AG04450 (cell line): ENCODE data around the gene KLHL21. TPM values are rescaled to one million over a fixed set of nuclear protein-coding genes. Genes with fewer than 3 reads are reported as not detected.

Source experiments
- CTCF ChIA-PET: fragments of 300-600, 350-600 bp; formaldehyde crosslinking; extraction: SDS; loops from one replicate; lab custom pipeline; 2022; ENCODE audit warnings: antibody characterized with exemption, inconsistent platforms; lab: Charles Lee
- POLR2A ChIA-PET: fragments of 350-600 bp; formaldehyde crosslinking; extraction: SDS; loops from one replicate; lab custom pipeline; 2021; ENCODE audit warnings: antibody characterized with exemption, inconsistent platforms; lab: Yijun Ruan, JAX
- DNase-seq: peaks from one replicate; pipeline ENCODE4 v3.0.0-alpha.2; 2011; ENCODE audit warnings: low read depth, low spot score
- H3K27ac ChIP-seq: one replicate; pipeline ENCODE4 v1.5.1; 2012; ENCODE audit warnings: low read depth, low read length, control low read depth
- H3K27me3 ChIP-seq: one replicate; pipeline ENCODE4 v1.6.0; 2012; ENCODE audit warnings: low read length; ENCODE audit not compliant: control insufficient read depth, insufficient read depth
- H3K4me3 ChIP-seq: 2 replicates; pipeline ENCODE4 v1.5.1; 2011; ENCODE audit warnings: mild to moderate bottlenecking, low read depth, low read length, control low read depth
- H3K9me3 ChIP-seq: 2 replicates; pipeline ENCODE4 v1.5.1; 2012; ENCODE audit warnings: low read length; ENCODE audit not compliant: control insufficient read depth, insufficient read depth
- CTCF ChIP-seq: IDR thresholded peaks from 2 replicates; pipeline ENCODE4 v1.5.1; 2011; ENCODE audit warnings: low read depth, low read length, control low read depth, inconsistent platforms
- polyA plus RNA-seq: library from polyadenylated mRNA; depleted of rRNA; stranded (reverse); fragments of >200 nt; gene quantifications from 2 replicates; pipeline ENCODE4 v1.2.3, GENCODE V29; 2011

KLHL21 gene
- polyA plus RNA-seq, 1 experiment, result 11.7 TPM

DNA sequence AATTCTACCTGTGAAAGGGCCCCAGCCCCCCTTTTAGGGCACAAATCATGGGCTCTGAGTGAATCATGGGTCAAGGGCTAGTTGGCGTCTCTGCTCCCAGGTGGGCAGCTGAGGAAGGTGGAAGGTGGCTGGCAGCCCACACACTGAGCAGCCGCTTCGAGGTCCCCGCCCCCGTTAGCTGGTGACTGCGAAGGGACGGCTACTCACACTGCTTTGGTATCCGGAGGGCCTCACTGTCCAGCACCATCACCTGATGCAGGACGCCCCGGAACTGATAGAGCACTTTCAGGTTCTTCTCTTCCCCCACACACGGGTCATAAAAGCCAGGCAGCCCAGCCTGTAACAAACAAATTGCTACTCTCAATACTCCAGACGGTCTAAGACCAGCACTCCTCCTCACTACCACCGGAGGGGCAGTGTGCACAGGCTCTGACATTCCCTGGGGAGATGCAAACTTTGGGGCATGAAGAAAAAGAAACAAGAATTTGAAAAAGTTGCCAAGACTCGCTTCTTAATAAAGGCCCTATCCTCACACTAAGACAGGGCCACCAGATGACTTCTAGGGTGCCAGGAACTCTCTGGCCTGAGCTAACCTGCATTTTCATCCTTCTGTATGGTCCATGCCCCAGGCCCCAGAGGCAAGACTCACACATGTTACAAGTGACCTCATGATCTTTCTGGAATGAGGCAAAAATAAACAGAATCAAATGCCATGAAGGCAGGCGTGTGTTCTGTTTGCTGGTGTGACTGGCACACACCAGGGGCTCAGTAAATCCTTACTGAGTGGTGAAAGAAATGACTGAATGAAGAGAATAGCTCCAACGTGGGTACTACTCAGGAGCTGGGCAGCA lies 33.5 kb upstream of the KLHL21 start:
- no peak for DNase-seq
- Histone ChIP-seq H3K4me3 (no peak overlapping the region), H3K27ac (no peak overlapping the region), H3K27me3 (no peaks in the 10 kb centered on the region), H3K9me3 (no peaks in the 10 kb centered on the region)
- POLR2A ChIA-PET, result interaction anchor here (0.5 kb wide), 1 partner anchor 20 kb away, joined by 3 read pairs; no protein-coding TSS in a partner anchor
- 0 out of 2 replicates have a peak, but pooled peaks have one; percentile 24 for TF ChIP-seq CTCF
- CTCF ChIA-PET, result interaction anchor here (0.9 to 3.1 kb wide), 3 partner anchors 11 to 146 kb away, joined by 3 to 19 read pairs (median 4); no protein-coding TSS in a partner anchor

- ChIA-PET CTCF (interaction anchor here (0.7 kb wide), 1 partner anchor 112 kb away, joined by 3 read pairs; no protein-coding TSS in a partner anchor), POLR2A (no interaction called here)
- Histone ChIP-seq H3K27me3 (no peaks in the 10 kb centered on the region), H3K9me3 (no peaks in the 10 kb centered on the region), H3K27ac (no peak overlapping the region), H3K4me3 (no peak overlapping the region)
- DNase-seq, result no peak
- TF ChIP-seq CTCF, result no peak
Measured at GRCh38 chr1:6635161-6635909, 32.7 kb upstream of the KLHL21 start.

- Histone ChIP-seq H3K27me3 (no peaks in the 10 kb centered on the region), H3K4me3 (no peak overlapping the region), H3K27ac (no peak overlapping the region), H3K9me3 (no peaks in the 10 kb centered on the region)
- ChIA-PET CTCF (interaction anchor here (0.7 to 1.1 kb wide), 3 partner anchors 30 to 148 kb away, joined by 3 read pairs; no protein-coding TSS in a partner anchor), POLR2A (no interaction called here)
- TF ChIP-seq CTCF, result peak; percentile 48
- no peak for DNase-seq
Measured at GRCh38 chr1:6634371-6635052, 31.8 kb upstream of the KLHL21 start.

- Histone ChIP-seq H3K9me3 (no peaks in the 10 kb centered on the region), H3K27me3 (no peaks in the 10 kb centered on the region), H3K27ac (no peak overlapping the region), H3K4me3 (no peak overlapping the region)
- no peak for DNase-seq
- TF ChIP-seq CTCF, result no peak
- CTCF ChIA-PET, result interaction anchor here (0.9 kb wide), 1 partner anchor 29 kb away, joined by 3 read pairs; no protein-coding TSS in a partner anchor
- POLR2A ChIA-PET, result interaction anchor here (1.4 kb wide), 1 partner anchor 15 kb away, joined by 6 read pairs; no protein-coding TSS in a partner anchor
Measured at GRCh38 chr1:6632588-6633514, 30.2 kb upstream of the KLHL21 start.
